ENCODE data around the gene LACTB. TPM values are rescaled to one million over a fixed set of nuclear protein-coding genes. Genes with fewer than 3 reads are reported as not detected.
A peak's percentile ranks its signal among the peaks of the same experiment; 100 is the strongest.

Gene LACTB
- total and polyA plus RNA-seq, 5 donors from 2014 or later, result 7.5 to 11.8 (median 8.5) TPM

GRCh38 chr15:63136742-63137141 lies 15.1 kb downstream of the LACTB start:
- Mint-ChIP-seq H3K27ac (no peak overlapping the region), H3K27me3 (no peaks in the 10 kb centered on the region), H3K36me3 (peaks cover 13% of the 10 kb centered on the region), H3K4me3 (no peak overlapping the region), H3K9me3 (no peaks in the 10 kb centered on the region), H3K4me1 (peaks cover 8 to 23% (median 17%) of the 10 kb centered on the region in 4 donors)
- no peaks in the 10 kb centered on the region for H3K9me3 ChIP-seq (ENCODE audit: control insufficient read depth in 2 of 2, low read length in 2 of 2)
- no peaks in the 10 kb centered on the region for H3K27me3 ChIP-seq (ENCODE audit: control insufficient read depth, insufficient read depth, low read length)
- no peak for DNase-seq
- no peak for ATAC-seq (ENCODE audit: low read depth in 2 of 2)
- H3K27ac ChIP-seq (ENCODE audit: insufficient read depth, low read length, poor library complexity, severe bottlenecking), result peak overlapping the region; percentile 38
- H3K4me3 ChIP-seq (ENCODE audit: low read depth, low read length), result no peak overlapping the region
- H3K4me1 ChIP-seq (ENCODE audit: control insufficient read depth, insufficient read depth, low read length, poor library complexity, severe bottlenecking), result no peaks in the 10 kb centered on the region
- no peaks in the 10 kb centered on the region for H3K36me3 ChIP-seq (ENCODE audit: control insufficient read depth, insufficient read depth, low read length)

GRCh38 chr15:63140936-63141335 lies 19.3 kb downstream of the LACTB start:
- Histone ChIP-seq H3K27ac (ENCODE audit: insufficient read depth, low read length, poor library complexity, severe bottlenecking) (no peak overlapping the region), H3K4me3 (ENCODE audit: low read depth, low read length) (no peak overlapping the region), H3K4me1 (ENCODE audit: control insufficient read depth, insufficient read depth, low read length, poor library complexity, severe bottlenecking) (no peaks in the 10 kb centered on the region), H3K27me3 (ENCODE audit: control insufficient read depth, insufficient read depth, low read length) (no peaks in the 10 kb centered on the region), H3K9me3 (ENCODE audit: control insufficient read depth in 2 of 2, low read length in 2 of 2) (no peaks in the 10 kb centered on the region), H3K36me3 (ENCODE audit: control insufficient read depth, insufficient read depth, low read length) (peaks cover 3% of the 10 kb centered on the region)
- Mint-ChIP-seq H3K4me3 (no peak overlapping the region), H3K9me3 (no peaks in the 10 kb centered on the region), H3K27me3 (no peaks in the 10 kb centered on the region), H3K4me1 (peaks cover 7 to 15% (median 11%) of the 10 kb centered on the region in 4 donors), H3K27ac (no peak overlapping the region), H3K36me3 (peaks cover 29% of the 10 kb centered on the region)
- peak in 1 of 3 donors; percentile 30 for DNase-seq
- ATAC-seq (ENCODE audit: low read depth in 2 of 2), result peak in 1 of 2 donors; percentile 52

- Histone ChIP-seq H3K9me3 (ENCODE audit: control insufficient read depth in 2 of 2, low read length in 2 of 2) (no peaks in the 10 kb centered on the region), H3K27me3 (ENCODE audit: control insufficient read depth, insufficient read depth, low read length) (no peaks in the 10 kb centered on the region), H3K4me3 (ENCODE audit: low read depth, low read length) (no peak overlapping the region), H3K4me1 (ENCODE audit: control insufficient read depth, insufficient read depth, low read length, poor library complexity, severe bottlenecking) (no peaks in the 10 kb centered on the region), H3K27ac (ENCODE audit: insufficient read depth, low read length, poor library complexity, severe bottlenecking) (no peak overlapping the region), H3K36me3 (ENCODE audit: control insufficient read depth, insufficient read depth, low read length) (peaks cover 13% of the 10 kb centered on the region)
- no peak for DNase-seq
- Mint-ChIP-seq H3K4me3 (no peak overlapping the region), H3K36me3 (peaks cover 43% of the 10 kb centered on the region), H3K4me1 (peaks cover 9 to 17% (median 16%) of the 10 kb centered on the region in 4 donors), H3K9me3 (no peaks in the 10 kb centered on the region), H3K27ac (no peak overlapping the region), H3K27me3 (no peaks in the 10 kb centered on the region)
- no peak for ATAC-seq (ENCODE audit: low read depth in 2 of 2)
Measured at GRCh38 chr15:63145426-63145825, 23.8 kb downstream of the LACTB start.

- peak overlapping the region in 1 of 3 donors; percentile 61 for H3K27ac Mint-ChIP-seq
- no peak for ATAC-seq (ENCODE audit: low read depth in 2 of 2)
- H3K4me1 Mint-ChIP-seq, result peaks cover 5 to 16% (median 10%) of the 10 kb centered on the region in 4 donors
Measured at GRCh38 chr15:63146684-63147083, 25.0 kb downstream of the LACTB start.

GRCh38 chr15:63151665-63152064 lies 30.0 kb downstream of the LACTB start:
- no peak for DNase-seq
- peaks cover 26% of the 10 kb centered on the region for H3K36me3 Mint-ChIP-seq

More at GRCh38 chr15:63146684-63147083, 25.0 kb downstream of the LACTB start:
- no peaks in the 10 kb centered on the region for H3K4me1 ChIP-seq (ENCODE audit: control insufficient read depth, insufficient read depth, low read length, poor library complexity, severe bottlenecking)
- H3K27me3 ChIP-seq (ENCODE audit: control insufficient read depth, insufficient read depth, low read length), result no peaks in the 10 kb centered on the region
- Mint-ChIP-seq H3K9me3 (no peaks in the 10 kb centered on the region), H3K36me3 (peaks cover 40% of the 10 kb centered on the region), H3K27me3 (no peaks in the 10 kb centered on the region), H3K4me3 (no peak overlapping the region)
- no peak overlapping the region for H3K4me3 ChIP-seq (ENCODE audit: low read depth, low read length)
- no peak overlapping the region for H3K27ac ChIP-seq (ENCODE audit: insufficient read depth, low read length, poor library complexity, severe bottlenecking)
- H3K9me3 ChIP-seq (ENCODE audit: control insufficient read depth in 2 of 2, low read length in 2 of 2), result no peaks in the 10 kb centered on the region
- peaks cover 17% of the 10 kb centered on the region for H3K36me3 ChIP-seq (ENCODE audit: control insufficient read depth, insufficient read depth, low read length)
- no peak for DNase-seq

GRCh38 chr15:63155486-63155885 lies 33.8 kb downstream of the LACTB start:
- Histone ChIP-seq H3K4me3 (ENCODE audit: low read depth, low read length) (peak overlapping the region; percentile 93), H3K9me3 (ENCODE audit: control insufficient read depth in 2 of 2, low read length in 2 of 2) (no peaks in the 10 kb centered on the region), H3K4me1 (ENCODE audit: control insufficient read depth, insufficient read depth, low read length, poor library complexity, severe bottlenecking) (peaks cover 17% of the 10 kb centered on the region), H3K36me3 (ENCODE audit: control insufficient read depth, insufficient read depth, low read length) (peaks cover 17% of the 10 kb centered on the region), H3K27me3 (ENCODE audit: control insufficient read depth, insufficient read depth, low read length) (no peaks in the 10 kb centered on the region), H3K27ac (ENCODE audit: insufficient read depth, low read length, poor library complexity, severe bottlenecking) (no peak overlapping the region)
- Mint-ChIP-seq H3K27ac (peak overlapping the region in 2 of 3 donors; percentile 43 to 71), H3K4me3 (peak overlapping the region; percentile 84 to 100 (median 100)), H3K9me3 (peaks cover 0 to 2% (median 0%) of the 10 kb centered on the region in 7 donors), H3K4me1 (peaks cover 19 to 41% (median 30%) of the 10 kb centered on the region in 4 donors), H3K27me3 (no peaks in the 10 kb centered on the region), H3K36me3 (peaks cover 12% of the 10 kb centered on the region)
- DNase-seq (no peak), ATAC-seq (ENCODE audit: low read depth in 2 of 2) (no peak)

More at GRCh38 chr15:63151665-63152064, 30.0 kb downstream of the LACTB start:
- Mint-ChIP-seq H3K4me1 (peaks cover 23 to 37% (median 34%) of the 10 kb centered on the region in 4 donors), H3K4me3 (no peak overlapping the region), H3K27me3 (no peaks in the 10 kb centered on the region), H3K9me3 (no peaks in the 10 kb centered on the region), H3K27ac (no peak overlapping the region)
- H3K27ac ChIP-seq (ENCODE audit: insufficient read depth, low read length, poor library complexity, severe bottlenecking), result no peak overlapping the region
- H3K36me3 ChIP-seq (ENCODE audit: control insufficient read depth, insufficient read depth, low read length), result peaks cover 26% of the 10 kb centered on the region
- no peak overlapping the region for H3K4me3 ChIP-seq (ENCODE audit: low read depth, low read length)
- no peaks in the 10 kb centered on the region for H3K27me3 ChIP-seq (ENCODE audit: control insufficient read depth, insufficient read depth, low read length)
- no peaks in the 10 kb centered on the region for H3K9me3 ChIP-seq (ENCODE audit: control insufficient read depth in 2 of 2, low read length in 2 of 2)
- peaks cover 11% of the 10 kb centered on the region for H3K4me1 ChIP-seq (ENCODE audit: control insufficient read depth, insufficient read depth, low read length, poor library complexity, severe bottlenecking)
- ATAC-seq (ENCODE audit: low read depth in 2 of 2), result no peak

GRCh38 chr15:63156086-63156710 lies 34.5 kb downstream of the LACTB start:
- Histone ChIP-seq H3K4me3 (ENCODE audit: low read depth, low read length) (peak overlapping the region; percentile 93), H3K27me3 (ENCODE audit: control insufficient read depth, insufficient read depth, low read length) (no peaks in the 10 kb centered on the region), H3K27ac (ENCODE audit: insufficient read depth, low read length, poor library complexity, severe bottlenecking) (peak overlapping the region; percentile 77), H3K36me3 (ENCODE audit: control insufficient read depth, insufficient read depth, low read length) (peaks cover 17% of the 10 kb centered on the region), H3K9me3 (ENCODE audit: control insufficient read depth in 2 of 2, low read length in 2 of 2) (no peaks in the 10 kb centered on the region), H3K4me1 (ENCODE audit: control insufficient read depth, insufficient read depth, low read length, poor library complexity, severe bottlenecking) (peaks cover 17% of the 10 kb centered on the region)
- Mint-ChIP-seq H3K4me3 (peak overlapping the region; percentile 98 to 100 (median 100)), H3K27ac (peak overlapping the region; percentile 94 to 100 (median 99)), H3K36me3 (peaks cover 12% of the 10 kb centered on the region), H3K4me1 (peaks cover 19 to 41% (median 30%) of the 10 kb centered on the region in 4 donors), H3K27me3 (no peaks in the 10 kb centered on the region), H3K9me3 (peaks cover 0 to 2% (median 0%) of the 10 kb centered on the region in 7 donors)
- peak in 1 of 3 donors; percentile 28 for DNase-seq
- no peak for ATAC-seq (ENCODE audit: low read depth in 2 of 2)

- H3K4me3 Mint-ChIP-seq, result peak overlapping the region; percentile 98 to 100 (median 100)
- H3K36me3 ChIP-seq (ENCODE audit: control insufficient read depth, insufficient read depth, low read length), result peaks cover 13% of the 10 kb centered on the region
- peaks cover 17% of the 10 kb centered on the region for H3K4me1 ChIP-seq (ENCODE audit: control insufficient read depth, insufficient read depth, low read length, poor library complexity, severe bottlenecking)
- H3K27me3 ChIP-seq (ENCODE audit: control insufficient read depth, insufficient read depth, low read length), result no peaks in the 10 kb centered on the region
- peak overlapping the region; percentile 94 to 100 (median 99) for H3K27ac Mint-ChIP-seq
- H3K4me1 Mint-ChIP-seq, result peaks cover 19 to 38% (median 29%) of the 10 kb centered on the region in 4 donors
- no peaks in the 10 kb centered on the region for H3K27me3 Mint-ChIP-seq
- H3K4me3 ChIP-seq (ENCODE audit: low read depth, low read length), result peak overlapping the region; percentile 93
- no peaks in the 10 kb centered on the region for H3K9me3 ChIP-seq (ENCODE audit: control insufficient read depth in 2 of 2, low read length in 2 of 2)
- H3K9me3 Mint-ChIP-seq, result peaks cover 0 to 2% (median 0%) of the 10 kb centered on the region in 7 donors
- DNase-seq (peak in 1 of 3 donors; percentile 42), ATAC-seq (ENCODE audit: low read depth in 2 of 2) (no peak)
- peak overlapping the region; percentile 77 for H3K27ac ChIP-seq (ENCODE audit: insufficient read depth, low read length, poor library complexity, severe bottlenecking)
- peaks cover 9% of the 10 kb centered on the region for H3K36me3 Mint-ChIP-seq
Measured at GRCh38 chr15:63156755-63157117, 35.1 kb downstream of the LACTB start.
